ENCODE data around the gene RNF186. TPM values are rescaled to one million over a fixed set of nuclear protein-coding genes. Genes with fewer than 3 reads are reported as not detected.

RNF186 gene
- total RNA-seq, 1 donor from 2014 or later: not detected

Other genes with a start within 250 kb of the RNF186 start
- 29.5 TPM for gene NBL1, start 171.0 kb downstream of the RNF186 start, total RNA-seq
- gene HTR6, start 150.4 kb downstream of the RNF186 start, total RNA-seq: not detected
- gene TMCO4, start 15.4 kb downstream of the RNF186 start, total RNA-seq: 5.8 TPM
- 6.8 TPM for gene OTUD3, start 67.1 kb upstream of the RNF186 start, total RNA-seq
- not detected for gene PLA2G2E, start 108.3 kb upstream of the RNF186 start, total RNA-seq
- 1.7 TPM for gene PLA2G2A, start 164.3 kb upstream of the RNF186 start, total RNA-seq

Measured in tongue (tissue), 1 donor.